Measurements from ENCODE around the gene UCP3.
A peak's percentile ranks its signal among the peaks of the same experiment; 100 is the strongest.

The UCP3 gene

GRCh38 chr11:73950869-73951710 lies 57.8 kb downstream of the UCP3 start, which contains the start of gene DNAJB13:
DNAJB13 (plus strand) TSS chr11:73951026; CDS start chr11:73951070, 44 bp downstream.
- DNase-seq = peak; percentile 68

Data from NCI-H510A treated with DMSO at 0.1 percent for 48 hours (cell line).